HG02610 (cell line): ENCODE measurements around the gene ABCC9.
"Not testable (repeated sequence)": the region's sequence is repeated elsewhere in the genome, so short reads cannot be mapped to it uniquely, and the experiment has no call there.

Source experiments
- ATAC-seq: cut with Tn5 transposase; IDR thresholded peaks from one replicate; pipeline ENCODE4 v1.9.1; 2021; ENCODE audit warnings: mild to moderate bottlenecking, moderate library complexity; ENCODE audit not compliant: unreplicated experiment

The ABCC9 gene

DNA sequence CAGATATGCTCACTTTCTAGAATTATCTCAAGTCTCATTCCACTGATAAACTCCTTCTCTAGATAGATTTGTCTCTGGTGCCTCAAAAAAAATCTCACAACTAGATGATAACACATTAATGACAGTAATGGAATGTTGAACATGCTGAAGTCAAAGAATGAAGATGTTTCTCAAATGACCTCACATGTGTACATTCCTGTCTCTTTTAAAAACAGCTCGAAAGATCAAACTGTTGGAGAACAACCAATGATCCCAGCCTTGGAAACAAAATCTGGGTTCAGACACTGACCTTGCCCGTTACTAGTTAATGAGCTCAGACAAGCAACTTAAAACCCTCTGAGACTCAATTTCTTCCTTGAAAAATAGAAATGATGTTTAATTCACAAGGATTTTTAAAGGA is 122.0 kb downstream of the ABCC9 start:
- no peak for ATAC-seq

- no peak for ATAC-seq
Observed at GRCh38 chr12:21818627-21819026, 122.6 kb downstream of the ABCC9 start.

DNA sequence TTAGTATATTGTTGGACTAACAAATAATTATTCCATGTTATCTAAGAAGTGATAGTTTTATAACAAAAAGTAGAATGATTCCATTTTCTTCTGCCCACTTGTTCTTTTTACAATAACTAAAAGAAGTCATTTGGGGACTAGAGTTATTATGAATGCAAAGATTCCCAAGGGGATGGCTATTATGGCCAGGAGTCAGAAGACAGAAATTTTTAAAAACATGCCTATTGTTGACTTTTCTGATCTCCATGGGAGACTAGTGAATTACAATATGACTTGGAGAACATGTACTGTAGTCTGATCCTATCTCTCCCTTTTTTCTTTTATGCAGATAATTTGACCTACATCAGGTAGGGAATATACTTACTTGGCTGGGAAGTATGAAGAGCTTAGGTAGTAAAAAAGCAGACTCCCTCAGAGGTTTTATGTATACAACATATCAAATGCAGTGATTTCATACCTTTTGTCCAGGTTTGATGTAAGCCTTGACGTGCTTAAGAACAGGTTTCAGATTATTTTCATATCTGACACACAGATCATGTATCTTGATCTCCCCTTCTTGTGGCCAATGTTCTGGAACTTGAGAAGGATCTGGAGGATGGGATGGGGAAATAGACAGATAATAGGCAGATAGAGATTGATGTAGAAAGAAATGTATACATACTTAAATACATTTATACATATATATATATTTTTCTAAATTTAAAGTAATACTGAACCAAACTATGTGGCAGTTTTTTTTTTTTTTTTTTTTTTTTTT is 125.7 kb downstream of the ABCC9 start:
- no peak for ATAC-seq

DNA sequence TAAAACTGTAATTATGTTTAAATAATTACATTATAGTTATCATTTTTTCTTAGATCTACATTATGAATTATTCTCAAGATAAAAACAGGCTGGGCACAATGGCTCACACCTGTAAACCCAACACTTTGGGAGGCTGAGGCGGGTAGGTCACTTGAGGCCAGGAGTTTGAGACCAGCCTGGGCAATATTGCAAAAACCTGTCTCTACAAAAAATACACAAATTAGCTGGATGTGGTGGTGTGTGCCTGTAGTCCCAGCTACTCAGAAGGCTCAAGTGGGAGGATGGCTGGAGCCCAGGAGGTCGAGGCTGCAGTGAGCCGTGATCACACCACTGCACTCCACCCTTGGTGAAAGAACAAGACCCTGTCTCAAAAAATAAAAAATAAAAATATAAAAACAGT is 126.4 kb downstream of the ABCC9 start:
- no peak for ATAC-seq

DNA sequence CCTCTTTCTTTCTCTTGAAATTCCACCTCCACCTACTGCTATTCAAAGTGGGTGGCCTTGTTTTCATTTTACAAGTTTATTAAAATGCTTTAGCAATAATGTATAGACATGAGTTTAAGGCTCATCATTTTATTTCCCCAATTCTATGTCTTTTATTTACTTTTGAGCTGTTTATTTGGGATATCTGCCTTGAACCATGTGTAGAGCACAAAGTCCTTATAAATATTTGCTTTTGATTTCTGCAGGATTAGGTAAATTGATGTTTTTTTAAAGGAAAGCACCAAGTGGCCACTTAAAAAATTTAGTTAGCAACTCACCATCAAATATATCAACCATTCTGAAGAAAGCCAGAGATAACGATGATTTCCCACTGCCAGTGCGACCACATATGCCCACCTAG is 126.9 kb downstream of the ABCC9 start:
- no peak for ATAC-seq

- ATAC-seq: no peak
Observed at GRCh38 chr12:21813751-21814150, 127.5 kb downstream of the ABCC9 start.

GRCh38 chr12:21813125-21813524 is 128.1 kb downstream of the ABCC9 start:
- ATAC-seq: no peak

DNA sequence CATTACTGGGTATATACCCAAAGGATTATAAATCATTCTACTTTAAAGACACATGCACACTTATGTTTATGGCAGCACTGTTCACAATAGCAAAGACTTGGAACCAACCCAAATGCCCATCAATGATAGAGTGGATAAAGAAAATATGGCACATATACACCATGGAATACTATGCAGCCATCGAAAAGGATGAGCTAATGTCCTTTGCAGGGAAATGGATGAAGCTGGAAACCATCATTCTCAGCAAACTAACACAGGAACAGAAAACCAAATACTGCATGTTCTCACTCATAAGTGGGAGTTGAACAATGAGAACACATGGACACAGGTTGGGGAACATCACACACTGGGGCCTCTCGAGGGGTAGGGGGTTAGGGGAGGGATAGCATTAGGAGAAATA is 128.9 kb downstream of the ABCC9 start:
- ATAC-seq: not testable (repeated sequence)

DNA sequence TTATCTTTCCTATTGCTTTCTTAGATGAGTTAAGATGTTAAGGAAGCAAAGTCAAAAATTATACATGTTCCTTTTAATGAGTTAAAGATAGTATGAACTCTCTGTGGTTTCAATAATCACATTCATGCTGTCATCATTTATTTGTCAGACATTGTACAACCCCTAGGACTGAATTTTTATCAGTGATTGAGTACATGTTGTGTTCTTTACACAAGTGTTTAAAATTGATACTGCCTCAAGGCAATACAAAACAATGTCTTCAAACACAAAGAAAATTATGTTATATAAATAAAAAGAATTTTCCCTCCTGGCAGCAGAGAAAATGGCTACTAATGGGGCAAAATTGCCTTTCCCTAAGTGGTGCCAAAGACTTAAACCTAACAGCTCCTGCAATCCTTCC is 132.1 kb downstream of the ABCC9 start:
- ATAC-seq: no peak

GRCh38 chr12:21806255-21806654 is 135.0 kb downstream of the ABCC9 start:
- no peak for ATAC-seq

- ATAC-seq: no peak
Observed at GRCh38 chr12:21801522-21802288, 139.5 kb downstream of the ABCC9 start.

DNA sequence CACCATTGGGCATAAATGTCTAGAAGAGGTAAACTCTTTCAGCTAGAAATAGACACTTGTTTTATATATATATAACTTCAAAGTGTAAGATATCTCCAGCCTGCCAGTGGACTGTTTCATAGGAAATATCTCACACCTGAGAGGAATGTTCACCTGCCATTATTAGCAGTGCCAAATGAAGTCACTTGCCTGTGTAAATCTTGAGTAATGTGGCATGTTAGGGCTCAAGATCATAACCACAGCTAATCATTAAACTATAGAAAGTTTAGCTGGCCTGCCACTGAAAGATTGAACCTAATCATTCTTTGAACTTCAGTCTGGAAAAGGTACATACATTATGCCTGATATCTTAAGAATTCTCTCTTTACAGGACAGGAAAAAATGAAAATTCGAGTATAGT is 141.2 kb downstream of the ABCC9 start:
- ATAC-seq: no peak

- no peak for ATAC-seq
Observed at GRCh38 chr12:21797539-21797938, 143.7 kb downstream of the ABCC9 start.

GRCh38 chr12:21795648-21796328 is 145.4 kb downstream of the ABCC9 start:
- no peak for ATAC-seq

DNA sequence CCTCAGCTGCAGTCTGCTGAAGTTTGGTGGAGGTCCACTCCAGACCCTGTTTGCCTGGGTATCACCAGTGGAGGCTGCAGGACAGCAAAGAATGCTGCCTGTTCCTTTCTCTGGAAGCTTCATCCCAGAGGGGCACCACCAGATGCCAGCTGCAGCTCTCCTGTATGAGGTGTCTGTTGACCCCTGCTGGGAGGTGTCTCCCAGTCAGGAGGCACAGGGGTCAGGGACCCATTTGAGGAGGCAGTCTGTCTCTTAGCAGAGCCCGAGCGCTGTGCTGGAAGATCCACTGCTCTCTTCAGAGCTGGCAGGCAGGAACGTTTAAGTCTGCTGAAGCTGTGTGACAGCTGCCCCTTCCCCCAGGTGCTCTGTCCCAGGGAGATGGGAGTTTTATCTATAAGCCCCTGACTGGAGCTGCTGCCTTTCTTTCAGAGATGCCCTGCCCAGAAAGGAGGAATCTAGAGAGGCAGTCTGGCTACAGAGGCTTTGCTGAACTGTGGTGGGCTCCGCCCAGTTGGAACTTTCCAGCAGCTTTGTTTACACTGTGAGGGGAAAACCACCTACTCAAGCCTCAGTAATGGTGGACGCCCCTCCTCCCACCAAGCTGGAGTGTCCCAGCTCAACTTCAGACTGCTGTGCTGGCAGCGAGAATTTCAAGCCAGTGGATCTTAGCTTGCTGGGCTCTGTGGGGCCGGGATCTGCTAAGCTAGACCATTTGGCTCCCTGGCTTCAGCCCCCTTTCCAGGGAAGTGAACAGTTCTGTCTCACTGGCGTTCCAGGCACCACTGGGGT is 146.2 kb downstream of the ABCC9 start:
- not testable (repeated sequence) for ATAC-seq

DNA sequence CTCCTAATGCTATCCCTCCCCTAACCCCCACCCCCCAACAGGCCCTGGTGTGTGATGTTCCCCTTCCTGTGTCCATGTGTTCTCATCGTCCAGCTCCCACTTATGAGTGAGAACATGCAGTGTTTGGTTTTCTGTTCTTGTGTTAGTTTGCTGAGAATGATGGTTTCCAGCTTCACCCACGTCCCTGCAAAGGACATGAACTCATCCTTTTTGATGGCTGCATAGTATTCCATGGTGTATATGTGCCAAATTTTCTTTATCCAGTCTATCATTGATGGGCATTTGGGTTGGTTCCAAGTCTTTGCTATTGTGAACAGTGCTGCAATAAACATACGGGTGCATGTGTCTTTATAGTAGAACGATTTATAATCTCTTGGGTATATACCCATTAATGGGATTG is 151.5 kb downstream of the ABCC9 start:
- not testable (repeated sequence) for ATAC-seq

GRCh38 chr12:21788089-21788983 is 152.9 kb downstream of the ABCC9 start:
- ATAC-seq: no peak

GRCh38 chr12:21786041-21786531 is 155.1 kb downstream of the ABCC9 start:
- ATAC-seq: no peak

DNA sequence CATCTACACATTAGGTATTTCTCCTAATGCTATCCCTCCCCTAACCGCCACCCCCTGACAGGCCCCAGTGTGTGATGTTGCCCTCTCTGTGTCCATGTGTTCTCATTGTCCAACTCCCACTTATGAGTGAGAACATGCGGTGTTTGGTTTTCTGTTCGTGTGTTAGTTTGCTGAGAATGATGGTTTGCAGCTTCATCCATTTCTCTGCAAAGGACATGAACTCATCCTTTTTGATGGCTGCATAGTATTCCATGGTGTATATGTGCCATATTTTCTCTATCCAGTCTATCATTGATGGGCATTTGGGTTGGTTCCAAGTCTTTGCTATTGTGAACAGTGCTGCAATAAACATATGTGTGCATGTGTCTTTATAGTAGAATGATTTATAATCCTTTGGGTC is 158.5 kb downstream of the ABCC9 start:
- not testable (repeated sequence) for ATAC-seq

- no peak for ATAC-seq
Observed at GRCh38 chr12:21780786-21781185, 160.4 kb downstream of the ABCC9 start.
